ENCODE results near the gene BEGAIN. TPM values are rescaled to one million over a fixed set of nuclear protein-coding genes. Genes with fewer than 3 reads are reported as not detected.

BEGAIN gene
- total and polyA plus RNA-seq, 2 donors (not counting 3 experiments of a cell fraction or from before 2014, with no cell fraction given), result 0.49 TPM; not detected in 1

DNA sequence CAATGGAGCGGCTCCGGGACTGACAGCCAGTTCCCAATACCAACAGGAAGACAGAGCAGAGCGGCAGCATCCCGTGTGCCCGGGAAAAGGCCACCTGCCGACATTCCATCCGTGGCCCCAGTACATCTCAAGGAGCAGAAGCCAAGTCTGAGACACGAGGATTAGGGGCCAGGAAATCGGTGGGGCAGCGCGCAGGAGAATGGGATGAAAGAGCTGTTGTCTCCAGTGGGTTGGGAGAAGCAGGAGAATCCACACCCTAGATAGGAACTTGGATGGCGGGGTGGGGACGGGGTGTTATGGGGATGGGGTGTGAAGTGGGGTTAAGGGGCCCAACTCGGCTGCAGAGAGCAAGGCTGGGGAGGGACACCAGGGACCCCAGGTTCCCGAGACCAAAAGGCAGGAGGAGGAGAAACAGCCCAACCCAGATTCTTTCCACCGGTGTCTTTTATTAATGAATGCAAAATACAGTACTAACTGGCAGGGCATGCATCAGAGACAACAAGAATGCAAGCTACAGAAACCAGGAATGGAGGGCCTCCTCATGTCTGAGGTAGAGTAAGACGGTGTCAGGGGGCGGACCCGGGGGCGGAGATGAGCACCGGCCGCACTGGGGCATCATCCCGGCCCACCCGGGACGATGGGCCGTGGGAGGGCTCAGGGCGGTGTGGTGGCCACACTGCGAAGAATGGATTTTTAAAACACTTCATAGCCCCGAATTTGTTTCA lies 50.3 kb downstream of the BEGAIN start:
- no TSS peak for BruUV-seq (replicated peaks)
- intact Hi-C loops (cut with micrococcal nuclease), result no loop called here
- dilution Hi-C loops (cut with MboI; ENCODE audit: extremely low pct_ligation_motif_present, low sequenced_read_pairs), result no loop called here
- Histone ChIP-seq H3K4me2 (ENCODE audit: insufficient read depth, low read length) (no peak overlapping the region), H3K4me3 (replicated peaks in 1 of 3; ENCODE audit: insufficient read depth in 1 of 3, low read depth in 1 of 3, low read length in 3 of 3) (no peak overlapping the region), H3K9ac (replicated peaks; ENCODE audit: extremely low read depth, insufficient read depth, low read length) (no peak overlapping the region), H3K9me1 (replicated peaks; ENCODE audit: control insufficient read depth, extremely low read depth, insufficient read depth, low read length) (no peaks in the 10 kb centered on the region), H2AFZ (ENCODE audit: low read depth, low read length) (no peak overlapping the region), H3K4me1 (ENCODE audit: control insufficient read depth, extremely low read depth, insufficient read depth, low read length) (no peaks in the 10 kb centered on the region), H3K27me3 (ENCODE audit: control insufficient read depth in 2 of 2, insufficient read depth in 2 of 2, low read length in 2 of 2) (no peaks in the 10 kb centered on the region), H3K36me3 (ENCODE audit: control insufficient read depth in 2 of 2, extremely low read depth in 1 of 2, insufficient read depth in 2 of 2, low read length in 2 of 2) (no peaks in the 10 kb centered on the region), H3K9me3 (replicated peaks; ENCODE audit: control insufficient read depth, insufficient read depth, low read length) (no peaks in the 10 kb centered on the region), H3K27ac (ENCODE audit: insufficient read depth, low read depth, low read length) (no peak overlapping the region), H4K20me1 (replicated peaks; ENCODE audit: control insufficient read depth, extremely low read depth, insufficient read depth, low read length) (no peaks in the 10 kb centered on the region), H3K79me2 (ENCODE audit: control insufficient read depth, insufficient read depth, low read length) (no peaks in the 10 kb centered on the region)
- TF ChIP-seq GATA2 (IDR thresholded peaks at IDR 0.05; ENCODE audit: insufficient read depth, insufficient read length, low read depth, low read length) (no peak), POLR2A (IDR thresholded peaks at IDR 0.05; ENCODE audit: low read depth, low read length) (no peak), EZH2 (IDR thresholded peaks at IDR 0.05; ENCODE audit: borderline replicate concordance, low read depth, low read length, severe bottlenecking) (no peak), FOS (IDR thresholded peaks at IDR 0.05; ENCODE audit: borderline replicate concordance, insufficient read depth, low read length) (no peak), JUN (IDR thresholded peaks at IDR 0.05; ENCODE audit: borderline replicate concordance, insufficient read depth, insufficient read length, low read depth) (no peak)
- TF ChIP-seq, protein P1, sequence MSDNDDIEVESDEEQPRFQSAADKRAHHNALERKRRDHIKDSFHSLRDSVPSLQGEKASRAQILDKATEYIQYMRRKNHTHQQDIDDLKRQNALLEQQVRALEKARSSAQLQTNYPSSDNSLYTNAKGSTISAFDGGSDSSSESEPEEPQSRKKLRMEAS (IDR thresholded peaks at IDR 0.05; ENCODE audit: insufficient read depth, insufficient read length), result no peak
- TF ChIP-seq, protein P2, sequence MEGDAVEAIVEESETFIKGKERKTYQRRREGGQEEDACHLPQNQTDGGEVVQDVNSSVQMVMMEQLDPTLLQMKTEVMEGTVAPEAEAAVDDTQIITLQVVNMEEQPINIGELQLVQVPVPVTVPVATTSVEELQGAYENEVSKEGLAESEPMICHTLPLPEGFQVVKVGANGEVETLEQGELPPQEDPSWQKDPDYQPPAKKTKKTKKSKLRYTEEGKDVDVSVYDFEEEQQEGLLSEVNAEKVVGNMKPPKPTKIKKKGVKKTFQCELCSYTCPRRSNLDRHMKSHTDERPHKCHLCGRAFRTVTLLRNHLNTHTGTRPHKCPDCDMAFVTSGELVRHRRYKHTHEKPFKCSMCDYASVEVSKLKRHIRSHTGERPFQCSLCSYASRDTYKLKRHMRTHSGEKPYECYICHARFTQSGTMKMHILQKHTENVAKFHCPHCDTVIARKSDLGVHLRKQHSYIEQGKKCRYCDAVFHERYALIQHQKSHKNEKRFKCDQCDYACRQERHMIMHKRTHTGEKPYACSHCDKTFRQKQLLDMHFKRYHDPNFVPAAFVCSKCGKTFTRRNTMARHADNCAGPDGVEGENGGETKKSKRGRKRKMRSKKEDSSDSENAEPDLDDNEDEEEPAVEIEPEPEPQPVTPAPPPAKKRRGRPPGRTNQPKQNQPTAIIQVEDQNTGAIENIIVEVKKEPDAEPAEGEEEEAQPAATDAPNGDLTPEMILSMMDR (IDR thresholded peaks at IDR 0.05; ENCODE audit: extremely low read depth in 1 of 2, insufficient read depth in 1 of 2, low read depth in 1 of 2, low read length in 2 of 2), result no peak
- FAIRE-seq (no peak), DNase-seq (ENCODE audit: low read depth, low spot score) (no peak)
- POLR2A ChIA-PET, result no interaction called here
- CTCF ChIA-PET, result interaction anchor here (0.8 kb wide), 1 partner anchor 12 kb away, joined by 3 read pairs; no protein-coding TSS in a partner anchor
